ENCODE results near the gene EDIL3. TPM values are rescaled to one million over a fixed set of nuclear protein-coding genes. Genes with fewer than 3 reads are reported as not detected.

Gene EDIL3
- total RNA-seq, 1 donor from 2014 or later = 604 TPM

- Mint-ChIP-seq H3K9me3 (ENCODE audit: low read depth) (peaks cover 4% of the 10 kb centered on the region), H3K36me3 (ENCODE audit: low read depth) (peaks cover 4% of the 10 kb centered on the region), H3K27me3 (ENCODE audit: low read depth) (no peaks in the 10 kb centered on the region), H3K27ac (ENCODE audit: unreplicated experiment) (no peak overlapping the region), H3K4me1 (ENCODE audit: low read depth) (peaks cover 32% of the 10 kb centered on the region), H3K4me3 (ENCODE audit: unreplicated experiment) (no peak overlapping the region)
- no peak for TF ChIP-seq CTCF (IDR thresholded peaks at IDR 0.05)
- no peak for DNase-seq (ENCODE audit: low spot score)
Measured at GRCh38 chr5:84354101-84354500, 30.6 kb downstream of the EDIL3 start.

GRCh38 chr5:84344788-84345187 is 39.9 kb downstream of the EDIL3 start:
- Mint-ChIP-seq H3K4me1 (ENCODE audit: low read depth) (peaks cover 62% of the 10 kb centered on the region), H3K27ac (ENCODE audit: unreplicated experiment) (no peak overlapping the region), H3K27me3 (ENCODE audit: low read depth) (no peaks in the 10 kb centered on the region), H3K9me3 (ENCODE audit: low read depth) (no peaks in the 10 kb centered on the region), H3K4me3 (ENCODE audit: unreplicated experiment) (no peak overlapping the region), H3K36me3 (ENCODE audit: low read depth) (peaks cover 1% of the 10 kb centered on the region)
- TF ChIP-seq CTCF (IDR thresholded peaks at IDR 0.05) = no peak
- no peak for DNase-seq (ENCODE audit: low spot score)

GRCh38 chr5:84343171-84343570 is 41.5 kb downstream of the EDIL3 start:
- no peak for TF ChIP-seq CTCF (IDR thresholded peaks at IDR 0.05)
- no peaks in the 10 kb centered on the region for H3K36me3 Mint-ChIP-seq (ENCODE audit: low read depth)
- peak overlapping the region; percentile 24 for H3K27ac Mint-ChIP-seq (ENCODE audit: unreplicated experiment)
- H3K4me1 Mint-ChIP-seq (ENCODE audit: low read depth) = peaks cover 70% of the 10 kb centered on the region
- no peaks in the 10 kb centered on the region for H3K9me3 Mint-ChIP-seq (ENCODE audit: low read depth)
- no peaks in the 10 kb centered on the region for H3K27me3 Mint-ChIP-seq (ENCODE audit: low read depth)
- no peak for DNase-seq (ENCODE audit: low spot score)
- H3K4me3 Mint-ChIP-seq (ENCODE audit: unreplicated experiment) = no peak overlapping the region

GRCh38 chr5:84332106-84332505 is 52.6 kb downstream of the EDIL3 start:
- no peak for TF ChIP-seq CTCF (IDR thresholded peaks at IDR 0.05)
- no peak overlapping the region for H3K4me3 Mint-ChIP-seq (ENCODE audit: unreplicated experiment)
- H3K4me1 Mint-ChIP-seq (ENCODE audit: low read depth) = peaks cover 44% of the 10 kb centered on the region
- H3K36me3 Mint-ChIP-seq (ENCODE audit: low read depth) = peaks cover 5% of the 10 kb centered on the region
- peak overlapping the region; percentile 15 for H3K27ac Mint-ChIP-seq (ENCODE audit: unreplicated experiment)
- H3K27me3 Mint-ChIP-seq (ENCODE audit: low read depth) = no peaks in the 10 kb centered on the region
- DNase-seq (ENCODE audit: low spot score) = no peak
- no peaks in the 10 kb centered on the region for H3K9me3 Mint-ChIP-seq (ENCODE audit: low read depth)

- H3K27me3 Mint-ChIP-seq (ENCODE audit: low read depth) = no peaks in the 10 kb centered on the region
Measured at GRCh38 chr5:84327591-84327990, 57.1 kb downstream of the EDIL3 start.

More at GRCh38 chr5:84327591-84327990, 57.1 kb downstream of the EDIL3 start:
- Mint-ChIP-seq H3K27ac (ENCODE audit: unreplicated experiment) (peak overlapping the region; percentile 73), H3K4me3 (ENCODE audit: unreplicated experiment) (no peak overlapping the region), H3K4me1 (ENCODE audit: low read depth) (peaks cover 31% of the 10 kb centered on the region), H3K36me3 (ENCODE audit: low read depth) (peaks cover 10% of the 10 kb centered on the region), H3K9me3 (ENCODE audit: low read depth) (peaks cover 5% of the 10 kb centered on the region)
- TF ChIP-seq CTCF (IDR thresholded peaks at IDR 0.05) = no peak
- no peak for DNase-seq (ENCODE audit: low spot score)
